IPS DF 6.9 (cell line): ENCODE measurements around the gene RAB8B.
"Not testable (repeated sequence)": the region's sequence is repeated elsewhere in the genome, so short reads cannot be mapped to it uniquely, and the experiment has no call there.

Experiments used
- DNase-seq: peaks from one replicate; pipeline ENCODE4 v3.0.0-alpha.2; 2013; ENCODE audit warnings: low read depth, low spot score
- H3K27ac ChIP-seq: one replicate; pipeline ENCODE4 v1.5.1; 2013; ENCODE audit warnings: low read length, control low read depth
- H3K27me3 ChIP-seq: 2 replicates; pipeline ENCODE4 v1.6.1; 2013; ENCODE audit warnings: mild to moderate bottlenecking, low read length; ENCODE audit not compliant: control insufficient read depth, insufficient read depth
- H3K36me3 ChIP-seq: 2 replicates; pipeline ENCODE4 v1.6.1; 2013; ENCODE audit warnings: low read length; ENCODE audit not compliant: control insufficient read depth, insufficient read depth
- H3K4me1 ChIP-seq: 2 replicates; pipeline ENCODE4 v1.6.1; 2013; ENCODE audit warnings: low read length; ENCODE audit not compliant: control insufficient read depth, insufficient read depth
- H3K4me3 ChIP-seq: 2 replicates; pipeline ENCODE4 v1.5.1; 2013; ENCODE audit warnings: mild to moderate bottlenecking, low read length
- H3K9me3 ChIP-seq: 2 replicates; pipeline ENCODE4 v1.6.1; 2013; ENCODE audit warnings: low read length, inconsistent platforms; ENCODE audit not compliant: control insufficient read depth, insufficient read depth
- WGBS: extraction: QIAGEN DNeasy Blood & Tissue Kit; methylation state at CpG from one replicate; pipeline ENCODE4 v1.1.7; 2013; ENCODE audit warnings: mixed read lengths, missing lambda C conversion rate; ENCODE audit not compliant: insufficient read length, insufficient coverage; 5-methylcytosine and 5-hydroxymethylcytosine counted together

The RAB8B gene

DNA sequence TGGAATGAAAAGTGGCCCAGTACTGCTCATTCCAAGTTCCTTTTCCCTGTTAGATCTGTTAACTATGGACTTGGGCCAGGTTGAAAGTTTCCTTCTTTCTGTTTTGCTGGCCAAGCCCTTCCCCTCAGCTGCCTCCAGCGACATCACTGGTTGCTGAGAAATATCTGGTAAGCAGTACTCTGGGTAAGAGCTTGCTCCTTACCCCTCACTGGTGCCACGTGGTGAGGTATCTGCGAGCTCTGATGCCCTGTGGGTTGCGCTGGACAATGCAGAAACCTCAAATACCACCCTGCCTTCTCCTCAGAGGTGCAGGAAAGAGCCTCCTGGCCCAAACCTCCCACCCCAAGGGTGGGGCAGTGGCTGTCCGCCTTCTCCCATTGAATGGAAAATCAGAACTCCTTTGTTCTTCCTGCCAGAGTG lies 45.1 kb downstream of the RAB8B start:
- Histone ChIP-seq H3K4me3 (no peak overlapping the region), H3K27ac (no peak overlapping the region), H3K9me3 (no peaks in the 10 kb centered on the region), H3K36me3 (no peaks in the 10 kb centered on the region), H3K4me1 (no peaks in the 10 kb centered on the region), H3K27me3 (no peaks in the 10 kb centered on the region)
- WGBS = no CpG with 5 or more reads among the region's 5 CpGs
- no peak for DNase-seq

DNA sequence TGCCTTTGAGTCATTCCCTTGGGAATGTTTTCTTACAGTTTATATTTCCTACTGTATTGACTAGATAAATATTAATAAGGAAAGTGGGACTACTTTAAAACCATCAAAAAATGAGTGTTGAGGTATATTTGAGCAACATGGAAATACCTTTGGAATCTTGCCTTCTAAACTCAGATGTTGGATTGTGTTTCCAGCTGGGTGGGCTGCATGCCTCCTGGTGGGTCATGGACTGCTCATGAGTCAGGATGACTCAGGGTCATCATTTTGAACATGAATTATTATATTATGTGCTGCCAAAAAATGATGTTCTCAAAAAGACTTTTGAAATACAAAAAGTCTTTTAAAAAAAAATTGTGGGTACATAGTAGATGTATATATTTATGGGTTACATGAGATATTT lies 46.9 kb downstream of the RAB8B start:
- H3K9me3 ChIP-seq = no peaks in the 10 kb centered on the region
- H3K4me1 ChIP-seq = no peaks in the 10 kb centered on the region
- no peak for DNase-seq
- H3K27ac ChIP-seq = no peak overlapping the region
- no peaks in the 10 kb centered on the region for H3K27me3 ChIP-seq
- H3K36me3 ChIP-seq = no peaks in the 10 kb centered on the region
- no peak overlapping the region for H3K4me3 ChIP-seq

DNA sequence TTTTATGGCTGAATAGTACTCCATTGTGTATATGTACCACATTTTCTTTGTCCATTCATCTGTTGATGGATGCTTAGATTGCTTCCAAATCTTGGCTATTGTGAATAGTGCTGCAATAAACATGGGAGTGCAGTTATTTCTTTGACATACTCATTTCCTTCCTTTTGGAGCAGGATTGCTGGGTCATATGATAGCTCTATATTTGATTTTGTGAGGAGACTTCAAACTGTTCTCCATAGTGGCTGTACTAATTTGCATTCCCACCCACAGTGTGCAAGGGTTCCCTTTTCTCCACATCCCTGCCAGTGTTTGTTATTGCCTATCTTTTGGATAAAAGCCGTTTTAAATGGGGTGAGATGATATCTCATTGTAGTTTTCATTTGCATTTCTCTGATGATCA lies 47.7 kb downstream of the RAB8B start:
- H3K36me3 ChIP-seq, H3K4me3 ChIP-seq, H3K4me1 ChIP-seq, H3K27ac ChIP-seq, H3K9me3 ChIP-seq, H3K27me3 ChIP-seq, DNase-seq: not testable (repeated sequence)
- no CpG with 5 or more reads among the region's 1 CpG for WGBS

DNA sequence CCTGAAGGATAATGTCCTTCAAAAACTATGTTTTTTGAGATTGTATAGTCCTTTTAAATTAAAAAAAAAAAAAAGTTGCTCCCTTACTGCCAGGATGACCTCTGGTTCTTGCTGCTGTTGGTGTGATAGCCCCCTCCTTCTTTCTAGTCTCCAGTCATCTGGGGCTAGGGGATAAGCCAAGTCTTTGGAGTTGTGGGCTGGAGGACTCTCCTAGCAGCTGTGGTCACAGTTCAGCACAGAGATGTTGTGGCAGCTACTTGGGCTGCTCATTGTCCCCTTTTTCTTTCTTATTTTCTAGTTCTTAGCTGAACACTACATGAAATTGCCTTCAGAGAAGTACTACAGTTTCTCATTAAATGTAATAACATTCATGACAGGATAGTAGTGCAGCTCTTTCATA lies 48.8 kb downstream of the RAB8B start:
- Histone ChIP-seq H3K27me3 (no peaks in the 10 kb centered on the region), H3K27ac (no peak overlapping the region), H3K9me3 (no peaks in the 10 kb centered on the region), H3K36me3 (no peaks in the 10 kb centered on the region), H3K4me3 (no peak overlapping the region), H3K4me1 (no peaks in the 10 kb centered on the region)
- DNase-seq = no peak

DNA sequence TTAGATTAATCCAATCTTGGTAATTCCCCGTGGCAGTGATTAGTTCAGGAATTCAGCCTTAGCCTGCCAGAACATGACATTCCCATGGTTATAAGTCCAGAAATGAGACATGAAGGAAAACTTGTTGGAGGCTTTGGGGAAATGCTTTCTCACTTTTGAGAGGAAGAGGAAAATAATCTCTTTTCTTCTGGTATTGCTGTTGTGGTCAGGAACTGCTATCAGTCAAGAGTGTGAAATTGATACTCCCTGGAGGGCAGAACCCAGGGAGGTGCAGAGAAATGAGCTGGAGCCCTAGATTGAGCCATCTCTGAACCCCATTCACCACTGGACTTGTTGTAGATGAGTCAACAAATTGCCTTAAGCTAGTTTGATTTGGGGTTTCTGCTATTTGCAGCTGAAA lies 49.4 kb downstream of the RAB8B start:
- Histone ChIP-seq H3K9me3 (no peaks in the 10 kb centered on the region), H3K36me3 (no peaks in the 10 kb centered on the region), H3K4me1 (no peaks in the 10 kb centered on the region), H3K27me3 (no peaks in the 10 kb centered on the region), H3K4me3 (no peak overlapping the region), H3K27ac (no peak overlapping the region)
- no peak for DNase-seq
- no CpG with 5 or more reads among the region's 1 CpG for WGBS

DNA sequence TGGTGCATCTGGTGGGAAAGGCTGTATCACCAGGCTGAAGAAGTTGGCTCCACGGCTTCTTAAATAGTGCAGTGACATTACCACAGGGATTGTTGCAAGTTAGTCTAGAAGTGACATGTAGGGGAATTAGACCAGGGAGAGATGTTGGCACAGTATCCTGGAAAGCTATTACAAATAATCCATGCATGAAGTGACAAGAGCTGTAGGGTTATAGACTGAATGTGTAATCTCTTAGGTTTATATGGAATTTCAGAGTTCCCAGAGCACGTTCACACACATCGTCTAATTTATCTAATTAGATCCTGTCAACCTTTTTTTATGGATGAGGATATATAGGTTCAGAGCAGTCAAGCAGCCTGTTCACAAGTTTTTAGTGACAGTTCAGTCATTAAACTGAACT lies 50.7 kb downstream of the RAB8B start:
- no peaks in the 10 kb centered on the region for H3K4me1 ChIP-seq
- no peaks in the 10 kb centered on the region for H3K36me3 ChIP-seq
- no CpG with 5 or more reads among the region's 3 CpGs for WGBS
- no peaks in the 10 kb centered on the region for H3K9me3 ChIP-seq
- no peak overlapping the region for H3K4me3 ChIP-seq
- H3K27me3 ChIP-seq = no peaks in the 10 kb centered on the region
- DNase-seq = no peak
- no peak overlapping the region for H3K27ac ChIP-seq

DNA sequence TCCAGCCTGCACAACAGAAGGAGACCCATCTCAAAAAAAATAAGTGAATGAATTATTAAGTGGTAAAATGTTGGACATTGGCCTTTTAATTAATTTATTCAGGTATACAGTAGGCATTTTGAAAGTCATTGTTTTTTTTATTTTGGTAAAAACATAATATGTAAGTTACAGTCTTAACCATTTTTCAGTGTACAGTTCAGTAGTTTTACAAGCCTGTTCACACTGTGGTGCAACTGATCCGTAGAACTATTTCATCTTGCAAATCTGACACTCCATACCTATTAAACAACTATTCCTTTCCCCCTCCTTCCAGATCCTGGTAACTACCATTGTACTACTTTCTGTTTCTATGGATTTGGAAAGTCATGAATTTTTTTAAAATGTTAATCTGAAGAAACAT lies 51.9 kb downstream of the RAB8B start:
- no peaks in the 10 kb centered on the region for H3K4me1 ChIP-seq
- no CpG with 5 or more reads among the region's 1 CpG for WGBS
- DNase-seq = no peak
- H3K27ac ChIP-seq = no peak overlapping the region
- no peaks in the 10 kb centered on the region for H3K27me3 ChIP-seq
- H3K4me3 ChIP-seq = no peak overlapping the region
- no peaks in the 10 kb centered on the region for H3K36me3 ChIP-seq
- H3K9me3 ChIP-seq = no peaks in the 10 kb centered on the region

DNA sequence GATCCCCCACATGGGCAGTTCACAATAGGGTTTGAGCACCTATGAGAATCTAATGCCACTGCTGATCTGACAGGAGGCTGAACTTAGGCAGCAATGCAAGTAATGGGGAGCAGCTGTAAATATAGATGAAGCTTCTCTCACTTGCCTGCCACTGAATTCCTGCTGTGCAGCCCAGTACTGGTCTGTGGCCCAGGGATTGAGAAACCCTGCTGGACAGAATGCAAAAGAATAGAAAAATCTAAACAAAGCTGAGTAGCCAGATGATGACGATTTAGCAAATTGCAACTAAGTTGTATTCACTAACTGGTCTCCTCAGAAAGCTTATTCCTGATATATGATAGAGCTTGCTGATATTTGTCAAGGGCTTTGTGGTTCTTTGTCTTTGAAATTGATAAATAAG lies 53.7 kb downstream of the RAB8B start:
- H3K27me3 ChIP-seq = no peaks in the 10 kb centered on the region
- no peaks in the 10 kb centered on the region for H3K9me3 ChIP-seq
- H3K4me3 ChIP-seq = no peak overlapping the region
- WGBS = no CpG with 5 or more reads among the region's 1 CpG
- H3K4me1 ChIP-seq = no peaks in the 10 kb centered on the region
- no peaks in the 10 kb centered on the region for H3K36me3 ChIP-seq
- H3K27ac ChIP-seq = no peak overlapping the region
- DNase-seq = no peak

DNA sequence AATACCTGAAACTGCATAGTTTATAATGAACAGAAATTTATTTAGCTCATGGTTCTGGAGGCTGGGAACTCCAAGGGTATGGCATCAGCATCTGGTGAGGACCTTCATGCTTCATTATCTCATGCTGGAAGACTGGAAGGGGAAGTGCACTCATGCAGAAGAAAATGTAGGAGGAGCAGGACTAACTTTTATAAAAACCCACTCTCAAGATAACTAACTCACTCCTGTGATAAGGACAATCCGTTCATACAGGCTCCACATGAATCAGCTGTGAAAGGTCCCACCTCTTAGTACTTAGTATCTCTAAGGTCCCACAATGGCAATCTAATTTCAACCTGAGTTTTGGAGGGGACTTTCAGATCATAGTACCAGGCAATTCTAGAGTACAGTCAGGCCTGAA lies 54.4 kb downstream of the RAB8B start:
- Histone ChIP-seq H3K27ac (no peak overlapping the region), H3K9me3 (no peaks in the 10 kb centered on the region)
- no CpG with 5 or more reads among the region's 1 CpG for WGBS

DNA sequence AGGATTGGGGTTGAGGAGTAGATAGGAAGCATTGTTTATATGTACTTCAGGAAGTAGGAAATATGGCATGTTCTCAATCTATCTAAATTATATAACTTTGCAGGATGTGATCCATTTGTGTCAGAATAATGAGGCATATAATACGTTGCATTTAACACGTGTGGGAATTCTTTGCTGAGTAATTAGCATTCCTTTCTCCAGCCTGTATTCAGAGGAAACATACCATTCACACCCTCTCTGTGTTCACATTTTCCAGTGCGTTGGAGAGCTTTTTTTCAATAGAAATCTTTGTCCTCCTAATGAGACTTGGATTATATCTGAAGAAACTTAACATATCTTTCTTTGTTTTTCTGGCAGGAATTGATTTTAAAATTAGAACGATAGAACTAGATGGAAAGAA lies 55.0 kb downstream of the RAB8B start:
- Histone ChIP-seq H3K4me1 (no peaks in the 10 kb centered on the region), H3K27ac (no peak overlapping the region), H3K9me3 (no peaks in the 10 kb centered on the region), H3K36me3 (no peaks in the 10 kb centered on the region), H3K4me3 (no peak overlapping the region), H3K27me3 (no peaks in the 10 kb centered on the region)
- WGBS = no CpG with 5 or more reads among the region's 4 CpGs
- no peak for DNase-seq

More for the DNA sequence above, 54.4 kb downstream of the RAB8B start:
- Histone ChIP-seq H3K27me3 (no peaks in the 10 kb centered on the region), H3K4me3 (no peak overlapping the region), H3K4me1 (no peaks in the 10 kb centered on the region), H3K36me3 (no peaks in the 10 kb centered on the region)
- no peak for DNase-seq

DNA sequence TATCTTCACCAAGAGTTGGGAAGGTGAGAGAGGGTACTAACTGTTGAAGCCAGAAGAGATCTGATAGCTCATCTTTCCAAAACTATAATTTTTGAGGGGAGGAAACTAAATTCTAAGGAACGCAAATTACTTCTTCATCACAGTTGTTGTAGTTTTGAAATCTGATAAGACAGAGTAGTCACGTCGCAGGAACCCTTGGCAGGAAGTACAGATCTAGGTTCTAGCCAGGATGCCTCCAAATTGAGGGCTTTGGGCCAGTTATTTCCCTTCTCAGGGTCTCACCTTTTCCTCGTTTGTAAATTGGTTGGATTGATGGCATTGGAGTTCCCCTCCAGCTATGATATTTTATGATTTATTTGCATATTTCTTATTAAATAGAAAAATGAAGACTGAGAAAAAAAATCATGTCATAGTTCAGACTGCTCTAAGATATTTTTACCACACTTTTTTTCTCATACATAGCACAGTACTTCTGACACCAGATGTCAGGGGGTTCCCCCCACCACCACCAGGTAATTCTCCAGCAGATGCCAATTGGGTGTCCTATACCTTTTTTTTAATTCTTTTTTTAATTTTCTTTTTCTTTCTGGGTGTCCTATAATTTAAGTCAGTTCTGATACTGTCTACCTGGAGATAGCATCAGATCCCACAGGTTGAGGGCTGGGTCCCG lies 55.7 kb downstream of the RAB8B start:
- Histone ChIP-seq H3K27me3 (no peaks in the 10 kb centered on the region), H3K36me3 (no peaks in the 10 kb centered on the region), H3K27ac (no peak overlapping the region), H3K4me3 (no peak overlapping the region), H3K9me3 (no peaks in the 10 kb centered on the region), H3K4me1 (no peaks in the 10 kb centered on the region)
- WGBS = no CpG with 5 or more reads among the region's 5 CpGs
- no peak for DNase-seq
